H1 (cell line): ENCODE data around the gene MKRN1. TPM values are rescaled to one million over a fixed set of nuclear protein-coding genes. Genes with fewer than 3 reads are reported as not detected.

Experiments
- CHD1 ChIP-seq: IDR thresholded peaks from 2 replicates; pipeline ENCODE4 v1.6.1; 2012; ENCODE audit warnings: low read depth, low read length, improper control_type of control experiment
- POLR2AphosphoS5 ChIP-seq: IDR thresholded peaks from 2 replicates; pipeline ENCODE4 v1.6.1; 2011; ENCODE audit warnings: low read depth, low read length
- POU5F1 ChIP-seq: IDR thresholded peaks from 2 replicates; pipeline ENCODE4 v1.6.1; 2011; ENCODE audit warnings: low read depth, mild to moderate bottlenecking, low read length, moderate library complexity
- polyA plus RNA-seq, 7 experiments: library from polyadenylated mRNA; depleted of rRNA in 3 of 7; stranded (reverse) in 5 of 7; unstranded in 2 of 7; fragments of >200 nt in 5 of 7; fragments of 200-250 nt in 2 of 7; gene quantifications; 1 replicate in 5 of 7; 2 replicates in 1 of 7; 4 replicates in 1 of 7; pipeline versions ENCODE4 v1.2.1 to v1.2.3, GENCODE V29; 2011 to 2013; ENCODE audit warnings: missing spikeins in 2 of 7, mixed read lengths in 2 of 7
- total RNA-seq: library from RNA; stranded (reverse); fragmentation: NEBNext Ultra II Directional; extraction: Animal tissue kit (Norgen Biotek cat#: 25700); gene quantifications from 2 replicates; pipeline ENCODE4 v1.2.1, GENCODE V29; 2021

MKRN1 gene
- total and polyA plus RNA-seq, 2 of the 8 experiments (the other 6 are each of a cell fraction or from before 2014, with no cell fraction given), result 46.2 to 99.6 TPM

DNA sequence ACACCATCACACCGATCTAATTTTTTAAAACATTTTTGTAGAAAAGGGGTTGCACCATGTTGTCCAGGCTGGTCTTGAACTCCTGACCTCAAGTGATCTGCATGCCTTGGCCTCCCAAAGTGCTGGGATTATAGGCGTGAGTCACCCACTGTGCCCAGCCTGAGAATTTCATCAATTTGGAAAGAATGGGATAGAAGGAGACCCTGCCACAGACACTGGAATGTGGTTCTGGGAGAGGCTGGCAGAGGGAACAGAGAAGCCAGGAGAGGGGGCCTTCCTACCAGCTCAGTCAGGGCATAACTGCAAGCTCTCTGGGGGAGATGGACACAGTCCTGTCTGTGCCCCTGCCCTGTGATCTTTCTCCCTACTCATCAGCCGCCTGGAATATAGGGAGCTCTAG is 42.1 kb upstream of the MKRN1 start (continued):
- TF ChIP-seq POU5F1, result no peak
- no peak for TF ChIP-seq CHD1
- TF ChIP-seq POLR2AphosphoS5, result no peak
- TF ChIP-seq, all 59 proteins: peak for 0
